Stromal cell of bone marrow (primary cell): ENCODE data around the gene CHODL.

Experiments used
- DNase-seq: peaks from one replicate; pipeline ENCODE4 v3.0.0-alpha.2; 2012; ENCODE audit warnings: low read depth

CHODL gene

GRCh38 chr21:18244671-18245463, at the start of gene CHODL:
Gene CHODL, plus strand, starts transcription at chr21:18244833. Its CDS starts 391 bp downstream, at chr21:18245224.
- DNase-seq = no peak

- DNase-seq = no peak
Measured at GRCh38 chr21:18204931-18205330, 39.7 kb upstream of the CHODL start.

GRCh38 chr21:18218331-18218730, 26.3 kb upstream of the CHODL start:
- no peak for DNase-seq

- DNase-seq = no peak
Measured at GRCh38 chr21:18220498-18220897, 24.1 kb upstream of the CHODL start.

- no peak for DNase-seq
Measured at GRCh38 chr21:18222346-18222745, 22.3 kb upstream of the CHODL start.

GRCh38 chr21:18228060-18228739, 16.4 kb upstream of the CHODL start:
- no peak for DNase-seq

- DNase-seq = no peak
Measured at GRCh38 chr21:18235545-18235944, 9.1 kb upstream of the CHODL start.

GRCh38 chr21:18245464-18245967, 883 bp downstream of the CHODL start:
- no peak for DNase-seq

GRCh38 chr21:18248171-18248570, 3.5 kb downstream of the CHODL start:
- DNase-seq = no peak

GRCh38 chr21:18249672-18250071, 5.0 kb downstream of the CHODL start:
- DNase-seq = no peak

- no peak for DNase-seq
Measured at GRCh38 chr21:18251065-18251464, 6.4 kb downstream of the CHODL start.

GRCh38 chr21:18252256-18252655, 7.6 kb downstream of the CHODL start:
- DNase-seq = no peak

- DNase-seq = no peak
Measured at GRCh38 chr21:18252680-18253079, 8.0 kb downstream of the CHODL start.

GRCh38 chr21:18253221-18253620, 8.6 kb downstream of the CHODL start:
- DNase-seq = no peak

GRCh38 chr21:18253799-18254198, 9.2 kb downstream of the CHODL start:
- no peak for DNase-seq

GRCh38 chr21:18265944-18266343, 21.3 kb downstream of the CHODL start:
- DNase-seq = no peak

GRCh38 chr21:18267496-18267895, 22.9 kb downstream of the CHODL start:
- DNase-seq = no peak

GRCh38 chr21:18268906-18269305, 24.3 kb downstream of the CHODL start:
- no peak for DNase-seq

GRCh38 chr21:18269856-18270255, 25.2 kb downstream of the CHODL start:
- DNase-seq = no peak

- DNase-seq = no peak
Measured at GRCh38 chr21:18273400-18273799, 28.8 kb downstream of the CHODL start.

- DNase-seq = no peak
Measured at GRCh38 chr21:18274370-18274769, 29.7 kb downstream of the CHODL start.

GRCh38 chr21:18275781-18276180, 31.1 kb downstream of the CHODL start:
- no peak for DNase-seq

GRCh38 chr21:18285379-18285778, 40.7 kb downstream of the CHODL start:
- DNase-seq = no peak
